Caco-2 (cell line): ENCODE measurements around the gene ATP12A. TPM values are rescaled to one million over a fixed set of nuclear protein-coding genes. Genes with fewer than 3 reads are reported as not detected.
"Not testable (repeated sequence)": the region's sequence is repeated elsewhere in the genome, so short reads cannot be mapped to it uniquely, and the experiment has no call there.

Source experiments
- BruUV-seq: library from RNA; stranded (reverse); fragments of 400-500 nt; replicated peaks from 2 replicates; lab custom pipeline; 2021; lab: Mats Ljungman, UMichigan
- CTCF ChIA-PET: fragments of 300-600 bp; sonication (Branson Sonifier 250); formaldehyde crosslinking; loops from one replicate; lab custom pipeline; 2022; ENCODE audit warnings: antibody characterized with exemption; lab: Charles Lee
- POLR2A ChIA-PET: fragments of 300-600 bp; sonication (Branson Sonifier 250); formaldehyde crosslinking; loops from one replicate; lab custom pipeline; 2022; ENCODE audit warnings: antibody characterized with exemption; lab: Charles Lee
- DNase-seq, 2 experiments: peaks; one replicate each; pipeline versions ENCODE4 v3.0.0 to v3.0.0-alpha.2; 2020 to 2022
- H3K27me3 ChIP-seq: replicated peaks from 2 replicates; pipeline ENCODE4 v1.6.0; 2011; ENCODE audit warnings: low read length; ENCODE audit not compliant: control insufficient read depth, insufficient read depth
- H3K36me3 ChIP-seq: 2 replicates; pipeline ENCODE4 v1.5.1; 2011; ENCODE audit warnings: low read length; ENCODE audit not compliant: control insufficient read depth, insufficient read depth
- H3K4me1 ChIP-seq: fragments of 250-450 bp; sonication (Bioruptor Pico); 2 replicates; pipeline ENCODE4 v1.5.1; 2020; ENCODE audit warnings: mild to moderate bottlenecking
- H3K4me3 ChIP-seq: 2 replicates; pipeline ENCODE4 v1.5.1; 2011; ENCODE audit warnings: low read depth, mild to moderate bottlenecking, control low read depth, low read length
- H3K9me3 ChIP-seq: fragments of 250-450 bp; sonication (Bioruptor Pico); 2 replicates; pipeline ENCODE4 v1.5.1; 2020; ENCODE audit warnings: mild to moderate bottlenecking, moderate library complexity
- H3K27ac Mint-ChIP-seq: one replicate; pipeline ENCODE4 v1.8.0; 2022; ENCODE audit warnings: mixed read lengths; ENCODE audit not compliant: unreplicated experiment
- H3K27me3 Mint-ChIP-seq: one replicate; pipeline ENCODE4 v1.8.0; 2022; ENCODE audit warnings: mixed read lengths; ENCODE audit not compliant: insufficient read depth, unreplicated experiment
- H3K36me3 Mint-ChIP-seq: one replicate; pipeline ENCODE4 v1.8.0; 2022; ENCODE audit warnings: mild to moderate bottlenecking, mixed read lengths; ENCODE audit not compliant: insufficient read depth, unreplicated experiment
- H3K4me1 Mint-ChIP-seq: one replicate; pipeline ENCODE4 v1.8.0; 2022; ENCODE audit warnings: low read depth, mixed read lengths; ENCODE audit not compliant: unreplicated experiment
- H3K4me3 Mint-ChIP-seq: one replicate; pipeline ENCODE4 v1.8.0; 2022; ENCODE audit warnings: mild to moderate bottlenecking, moderate library complexity, mixed read lengths; ENCODE audit not compliant: unreplicated experiment
- H3K9me3 Mint-ChIP-seq: one replicate; pipeline ENCODE4 v1.8.0; 2022; ENCODE audit warnings: mixed read lengths; ENCODE audit not compliant: unreplicated experiment
- CTCF ChIP-seq, 2 experiments: fragments of 200-600 bp in 1 of 2; IDR thresholded peaks; 1 replicate in 1 of 2; 2 replicates in 1 of 2; pipeline versions ENCODE4 v1.5.1 to v1.8.0; 2011 to 2022; ENCODE audit warnings: antibody characterized with exemption in 1 of 2, control low read depth in 1 of 2, inconsistent platforms in 1 of 2, low read depth in 1 of 2, low read length in 1 of 2, mild to moderate bottlenecking in 1 of 2, moderate library complexity in 1 of 2; ENCODE audit not compliant: insufficient read depth in 1 of 2, severe bottlenecking in 1 of 2, unreplicated experiment in 1 of 2
- intact Hi-C: fragments of 100-400 bp; cut with micrococcal nuclease; formaldehyde crosslinking; loops from one replicate; pipeline ENCODE4 v1.10.0; 2022; ENCODE audit not compliant: unreplicated experiment
- total RNA-seq: library from RNA; stranded (reverse); gene quantifications from 2 replicates; pipeline ENCODE4 v1.2.3, GENCODE V29; 2022

ATP12A gene
- total RNA-seq, 1 experiment from 2014 or later = not detected

- H3K27me3 ChIP-seq = no peaks in the 10 kb centered on the region
- POLR2A ChIA-PET = no interaction called here
- no peak overlapping the region for H3K4me3 Mint-ChIP-seq
- no peak for DNase-seq
- H3K27ac Mint-ChIP-seq = no peak overlapping the region
- CTCF ChIA-PET = interaction anchor here (1.0 to 1.3 kb wide), 2 partner anchors 31 to 43 kb away, joined by 3 to 5 read pairs; no protein-coding TSS in a partner anchor
- no peaks in the 10 kb centered on the region for H3K36me3 Mint-ChIP-seq
- H3K4me1 Mint-ChIP-seq = no peaks in the 10 kb centered on the region
- H3K9me3 Mint-ChIP-seq = peaks cover 11% of the 10 kb centered on the region
- H3K4me3 ChIP-seq = no peak overlapping the region
- BruUV-seq = no TSS peak
- no peaks in the 10 kb centered on the region for H3K27me3 Mint-ChIP-seq
- H3K9me3 ChIP-seq = peaks cover 6% of the 10 kb centered on the region; the same call in 1 of the 2 replicates
- H3K36me3 ChIP-seq = no peaks in the 10 kb centered on the region
- intact Hi-C loops = no loop called here
- no peak for TF ChIP-seq CTCF (IDR thresholded peaks at IDR 0.05; ENCODE audit: insufficient read depth in 1 of 2, low read depth in 1 of 2, low read length in 1 of 2, severe bottlenecking in 1 of 2, unreplicated experiment in 1 of 2)
- H3K4me1 ChIP-seq = no peaks in the 10 kb centered on the region
These were observed 45.2 kb downstream of the ATP12A start for GRCh38 chr13:24725379-24725778.

GRCh38 chr13:24727731-24728601 is 47.8 kb downstream of the ATP12A start:
- intact Hi-C loops = loop anchor here (1.0 kb wide), 1 partner anchor 34 kb away; no protein-coding TSS in a partner anchor
- H3K4me1 Mint-ChIP-seq = no peaks in the 10 kb centered on the region

GRCh38 chr13:24730873-24731567 is 50.8 kb downstream of the ATP12A start:
- CTCF ChIA-PET = interaction anchor here (1.4 kb wide), 1 partner anchor 37 kb away, joined by 3 read pairs; no protein-coding TSS in a partner anchor
- H3K4me3 Mint-ChIP-seq, H3K27me3 ChIP-seq, DNase-seq, intact Hi-C loops, H3K4me1 ChIP-seq, H3K27me3 Mint-ChIP-seq, H3K36me3 ChIP-seq, H3K27ac Mint-ChIP-seq, H3K4me1 Mint-ChIP-seq, POLR2A ChIA-PET, H3K36me3 Mint-ChIP-seq, H3K4me3 ChIP-seq, BruUV-seq: not testable (repeated sequence)
- peaks cover 34% of the 10 kb centered on the region for H3K9me3 Mint-ChIP-seq
- H3K9me3 ChIP-seq = peaks cover 17% of the 10 kb centered on the region

More at GRCh38 chr13:24727731-24728601, 47.8 kb downstream of the ATP12A start:
- peak; percentile 81 for TF ChIP-seq CTCF (IDR thresholded peaks at IDR 0.05; ENCODE audit: insufficient read depth in 1 of 2, low read depth in 1 of 2, low read length in 1 of 2, severe bottlenecking in 1 of 2, unreplicated experiment in 1 of 2)
- Histone ChIP-seq H3K4me1 (no peaks in the 10 kb centered on the region), H3K36me3 (no peaks in the 10 kb centered on the region), H3K27me3 (no peaks in the 10 kb centered on the region), H3K9me3 (peaks cover 17% of the 10 kb centered on the region), H3K4me3 (no peak overlapping the region)
- H3K36me3 Mint-ChIP-seq = no peaks in the 10 kb centered on the region
- H3K27me3 Mint-ChIP-seq = no peaks in the 10 kb centered on the region
- no peak overlapping the region for H3K4me3 Mint-ChIP-seq
- no peak overlapping the region for H3K27ac Mint-ChIP-seq
- DNase-seq = peak; percentile 69 to 71
- no TSS peak for BruUV-seq
- H3K9me3 Mint-ChIP-seq = peaks cover 34% of the 10 kb centered on the region
- CTCF ChIA-PET = interaction anchor here (0.6 to 1.4 kb wide), 7 partner anchors 15 to 916 kb away, joined by 3 to 9 read pairs (median 7); no protein-coding TSS in a partner anchor
- POLR2A ChIA-PET = no interaction called here
